AG04449 (cell line): ENCODE data around the gene SLC19A3.
"Not testable (repeated sequence)": the region's sequence is repeated elsewhere in the genome, so short reads cannot be mapped to it uniquely, and the experiment has no call there.

Experiments used
- CTCF ChIA-PET: fragments of 350-600 bp; formaldehyde crosslinking; extraction: SDS; loops from one replicate; lab custom pipeline; 2021; ENCODE audit warnings: antibody characterized with exemption; lab: Yijun Ruan, JAX
- POLR2A ChIA-PET: fragments of 400-600, 350-600 bp; formaldehyde crosslinking; extraction: SDS; loops from one replicate; lab custom pipeline; 2020; ENCODE audit warnings: antibody characterized with exemption, inconsistent platforms; lab: Yijun Ruan, JAX
- DNase-seq: peaks from one replicate; pipeline ENCODE4 v3.0.0-alpha.2; 2010; ENCODE audit warnings: low read depth, low spot score
- H3K4me3 ChIP-seq: 2 replicates; pipeline ENCODE4 v1.5.1; 2011; ENCODE audit warnings: low read depth, mild to moderate bottlenecking, control low read depth, low read length
- CTCF ChIP-seq: IDR thresholded peaks from one replicate; pipeline ENCODE4 v1.5.1; 2011; ENCODE audit warnings: mild to moderate bottlenecking, moderate library complexity, low read length, control low read depth, inconsistent platforms; ENCODE audit not compliant: insufficient read depth; ENCODE audit errors: missing control alignments

SLC19A3 gene

GRCh38 chr2:227748079-227748478 is 30.3 kb upstream of the SLC19A3 start:
- CTCF ChIA-PET: no interaction called here
- no peak overlapping the region for H3K4me3 ChIP-seq
- POLR2A ChIA-PET: no interaction called here
- DNase-seq: no peak
- TF ChIP-seq CTCF: peak; percentile 11

GRCh38 chr2:227745594-227745993 is 27.8 kb upstream of the SLC19A3 start, which contains the start of gene SCYGR8:
Gene SCYGR8 (plus strand): TSS chr2:227745894. CDS start chr2:227745894, 0 bp downstream.
- CTCF ChIA-PET: no interaction called here
- H3K4me3 ChIP-seq: no peak within 1 kb of the TSS
- POLR2A ChIA-PET: no interaction called here

GRCh38 chr2:227740705-227741104 is 22.9 kb upstream of the SLC19A3 start:
- H3K4me3 ChIP-seq, DNase-seq, POLR2A ChIA-PET, CTCF ChIA-PET: not testable (repeated sequence)

More at GRCh38 chr2:227745594-227745993, 27.8 kb upstream of the SLC19A3 start, which contains the start of gene SCYGR8:
- no peak for DNase-seq
- TF ChIP-seq CTCF: no peak

GRCh38 chr2:227739351-227739750 is 21.5 kb upstream of the SLC19A3 start:
- no peak for DNase-seq
- H3K4me3 ChIP-seq: no peak overlapping the region
- TF ChIP-seq CTCF: no peak
- CTCF ChIA-PET: interaction anchor here (1.5 kb wide), 1 partner anchor 14 kb away, joined by 3 read pairs; no protein-coding TSS in a partner anchor
- POLR2A ChIA-PET: no interaction called here

GRCh38 chr2:227728035-227728434 is 10.2 kb upstream of the SLC19A3 start, which contains the start of gene SCYGR7:
Gene SCYGR7 (plus strand): TSS chr2:227728335. CDS start chr2:227728335, 0 bp downstream.
- POLR2A ChIA-PET: no interaction called here
- TF ChIP-seq CTCF: no peak
- CTCF ChIA-PET: interaction anchor here (1.1 kb wide), 1 partner anchor 38 kb away, joined by 3 read pairs; no protein-coding TSS in a partner anchor
- no peak for DNase-seq
- H3K4me3 ChIP-seq: no peak within 1 kb of the TSS

GRCh38 chr2:227724394-227725039 is 6.7 kb upstream of the SLC19A3 start, which contains the start of gene SCYGR6:
Gene SCYGR6 (minus strand): TSS chr2:227724757. CDS start chr2:227724757, 0 bp downstream.
- no peak for DNase-seq
- ChIA-PET CTCF (no interaction called here), POLR2A (no interaction called here)
- H3K4me3 ChIP-seq: no peak within 1 kb of the TSS
- TF ChIP-seq CTCF: no peak

- DNase-seq, CTCF ChIA-PET, POLR2A ChIA-PET, H3K4me3 ChIP-seq: not testable (repeated sequence)
Observed at GRCh38 chr2:227722821-227723220, 5.0 kb upstream of the SLC19A3 start.
